Fibroblast of lung (primary cell): ENCODE measurements around the gene PPP1R13B.

Experiments used
- EZH2 ChIP-seq: IDR thresholded peaks from 2 replicates; pipeline ENCODE4 v1.5.1; 2012; ENCODE audit warnings: low read length, control low read depth, mild to moderate bottlenecking; ENCODE audit errors: missing control alignments
- TF ChIP-seq, protein P1 (sequence below), 2 donors: IDR thresholded peaks in 1 of 2; conservative IDR thresholded peaks in 1 of 2; 1 replicate in 1 of 2; 2 replicates in 1 of 2; pipeline ENCODE4 v1.5.1; 2011 to 2012; ENCODE audit warnings: low read length in 2 of 2, control low read depth in 1 of 2, inconsistent platforms in 1 of 2, low read depth in 1 of 2, mild to moderate bottlenecking in 1 of 2

- TF ChIP-seq, protein P1, sequence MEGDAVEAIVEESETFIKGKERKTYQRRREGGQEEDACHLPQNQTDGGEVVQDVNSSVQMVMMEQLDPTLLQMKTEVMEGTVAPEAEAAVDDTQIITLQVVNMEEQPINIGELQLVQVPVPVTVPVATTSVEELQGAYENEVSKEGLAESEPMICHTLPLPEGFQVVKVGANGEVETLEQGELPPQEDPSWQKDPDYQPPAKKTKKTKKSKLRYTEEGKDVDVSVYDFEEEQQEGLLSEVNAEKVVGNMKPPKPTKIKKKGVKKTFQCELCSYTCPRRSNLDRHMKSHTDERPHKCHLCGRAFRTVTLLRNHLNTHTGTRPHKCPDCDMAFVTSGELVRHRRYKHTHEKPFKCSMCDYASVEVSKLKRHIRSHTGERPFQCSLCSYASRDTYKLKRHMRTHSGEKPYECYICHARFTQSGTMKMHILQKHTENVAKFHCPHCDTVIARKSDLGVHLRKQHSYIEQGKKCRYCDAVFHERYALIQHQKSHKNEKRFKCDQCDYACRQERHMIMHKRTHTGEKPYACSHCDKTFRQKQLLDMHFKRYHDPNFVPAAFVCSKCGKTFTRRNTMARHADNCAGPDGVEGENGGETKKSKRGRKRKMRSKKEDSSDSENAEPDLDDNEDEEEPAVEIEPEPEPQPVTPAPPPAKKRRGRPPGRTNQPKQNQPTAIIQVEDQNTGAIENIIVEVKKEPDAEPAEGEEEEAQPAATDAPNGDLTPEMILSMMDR (conservative IDR thresholded peaks at IDR 0.05 in 1 of 2, IDR thresholded peaks at IDR 0.05 in 1 of 2; ENCODE audit: low read depth in 1 of 2, low read length in 2 of 2), result no peak
- TF ChIP-seq EZH2, result no peak
Observed at GRCh38 chr14:103820908-103821307, 26.5 kb downstream of the PPP1R13B start.
